Fibroblast of the aortic adventitia (primary cell): ENCODE measurements around the gene ADAMTS15. TPM values are rescaled to one million over a fixed set of nuclear protein-coding genes. Genes with fewer than 3 reads are reported as not detected.

Experiments used
- DNase-seq: peaks from one replicate; pipeline ENCODE4 v3.0.0-alpha.2; 2010; ENCODE audit warnings: low read depth
- H3K4me3 ChIP-seq: 2 replicates; pipeline ENCODE4 v1.5.1; 2011; ENCODE audit warnings: low read depth, mild to moderate bottlenecking, control low read depth, low read length, moderate library complexity
- total RNA-seq: library from RNA; depleted of rRNA; stranded (reverse); fragments of >200 nt; gene quantifications from 2 replicates; pipeline ENCODE4 v1.2.3, GENCODE V29; 2012; ENCODE audit warnings: low replicate concordance
- TF ChIP-seq, protein P1 (sequence below): IDR thresholded peaks from 2 replicates; pipeline ENCODE4 v1.5.1; 2011; ENCODE audit warnings: mild to moderate bottlenecking, low read length, control low read depth, inconsistent platforms; ENCODE audit not compliant: insufficient read depth

The ADAMTS15 gene, protein sequence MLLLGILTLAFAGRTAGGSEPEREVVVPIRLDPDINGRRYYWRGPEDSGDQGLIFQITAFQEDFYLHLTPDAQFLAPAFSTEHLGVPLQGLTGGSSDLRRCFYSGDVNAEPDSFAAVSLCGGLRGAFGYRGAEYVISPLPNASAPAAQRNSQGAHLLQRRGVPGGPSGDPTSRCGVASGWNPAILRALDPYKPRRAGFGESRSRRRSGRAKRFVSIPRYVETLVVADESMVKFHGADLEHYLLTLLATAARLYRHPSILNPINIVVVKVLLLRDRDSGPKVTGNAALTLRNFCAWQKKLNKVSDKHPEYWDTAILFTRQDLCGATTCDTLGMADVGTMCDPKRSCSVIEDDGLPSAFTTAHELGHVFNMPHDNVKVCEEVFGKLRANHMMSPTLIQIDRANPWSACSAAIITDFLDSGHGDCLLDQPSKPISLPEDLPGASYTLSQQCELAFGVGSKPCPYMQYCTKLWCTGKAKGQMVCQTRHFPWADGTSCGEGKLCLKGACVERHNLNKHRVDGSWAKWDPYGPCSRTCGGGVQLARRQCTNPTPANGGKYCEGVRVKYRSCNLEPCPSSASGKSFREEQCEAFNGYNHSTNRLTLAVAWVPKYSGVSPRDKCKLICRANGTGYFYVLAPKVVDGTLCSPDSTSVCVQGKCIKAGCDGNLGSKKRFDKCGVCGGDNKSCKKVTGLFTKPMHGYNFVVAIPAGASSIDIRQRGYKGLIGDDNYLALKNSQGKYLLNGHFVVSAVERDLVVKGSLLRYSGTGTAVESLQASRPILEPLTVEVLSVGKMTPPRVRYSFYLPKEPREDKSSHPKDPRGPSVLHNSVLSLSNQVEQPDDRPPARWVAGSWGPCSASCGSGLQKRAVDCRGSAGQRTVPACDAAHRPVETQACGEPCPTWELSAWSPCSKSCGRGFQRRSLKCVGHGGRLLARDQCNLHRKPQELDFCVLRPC
- total RNA-seq: 8.6 and 30.8 TPM in 2 replicates

DNA sequence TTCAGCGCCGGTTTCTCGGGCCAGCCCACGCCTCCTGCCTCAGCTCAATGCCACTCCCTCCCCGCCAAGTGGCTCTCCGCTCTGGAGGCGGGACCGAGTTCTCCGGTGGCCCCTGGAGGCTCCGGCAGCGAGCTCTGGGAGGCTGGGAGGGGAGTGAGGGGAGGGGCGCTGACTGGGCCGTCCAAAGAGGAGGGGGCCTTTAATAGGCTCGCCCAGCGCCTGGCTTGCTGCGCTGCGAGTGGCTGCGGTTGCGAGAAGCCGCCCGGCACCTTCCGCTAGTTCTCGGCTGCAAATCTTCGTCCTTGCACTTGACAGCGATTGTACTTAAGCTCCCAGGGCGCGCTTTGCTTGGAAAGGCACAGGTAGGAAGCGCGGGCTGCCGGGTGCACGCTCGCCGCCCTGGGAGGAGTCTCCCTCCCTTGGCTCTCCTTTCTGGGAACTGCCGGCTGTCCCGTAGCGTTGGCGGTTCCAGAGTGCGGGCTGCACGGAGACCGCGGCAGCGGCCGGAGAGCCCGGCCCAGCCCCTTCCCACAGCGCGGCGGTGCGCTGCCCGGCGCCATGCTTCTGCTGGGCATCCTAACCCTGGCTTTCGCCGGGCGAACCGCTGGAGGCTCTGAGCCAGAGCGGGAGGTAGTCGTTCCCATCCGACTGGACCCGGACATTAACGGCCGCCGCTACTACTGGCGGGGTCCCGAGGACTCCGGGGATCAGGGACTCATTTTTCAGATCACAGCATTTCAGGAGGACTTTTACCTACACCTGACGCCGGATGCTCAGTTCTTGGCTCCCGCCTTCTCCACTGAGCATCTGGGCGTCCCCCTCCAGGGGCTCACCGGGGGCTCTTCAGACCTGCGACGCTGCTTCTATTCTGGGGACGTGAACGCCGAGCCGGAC lies at the start of gene ADAMTS15:
ADAMTS15 (plus strand) TSS at position 230 of the 894 bp plus-strand sequence; CDS start at position 559, 329 bp downstream.
- peak; percentile 90 for DNase-seq
- peak within 1 kb of the TSS; percentile 93 for H3K4me3 ChIP-seq
- TF ChIP-seq, protein P1, sequence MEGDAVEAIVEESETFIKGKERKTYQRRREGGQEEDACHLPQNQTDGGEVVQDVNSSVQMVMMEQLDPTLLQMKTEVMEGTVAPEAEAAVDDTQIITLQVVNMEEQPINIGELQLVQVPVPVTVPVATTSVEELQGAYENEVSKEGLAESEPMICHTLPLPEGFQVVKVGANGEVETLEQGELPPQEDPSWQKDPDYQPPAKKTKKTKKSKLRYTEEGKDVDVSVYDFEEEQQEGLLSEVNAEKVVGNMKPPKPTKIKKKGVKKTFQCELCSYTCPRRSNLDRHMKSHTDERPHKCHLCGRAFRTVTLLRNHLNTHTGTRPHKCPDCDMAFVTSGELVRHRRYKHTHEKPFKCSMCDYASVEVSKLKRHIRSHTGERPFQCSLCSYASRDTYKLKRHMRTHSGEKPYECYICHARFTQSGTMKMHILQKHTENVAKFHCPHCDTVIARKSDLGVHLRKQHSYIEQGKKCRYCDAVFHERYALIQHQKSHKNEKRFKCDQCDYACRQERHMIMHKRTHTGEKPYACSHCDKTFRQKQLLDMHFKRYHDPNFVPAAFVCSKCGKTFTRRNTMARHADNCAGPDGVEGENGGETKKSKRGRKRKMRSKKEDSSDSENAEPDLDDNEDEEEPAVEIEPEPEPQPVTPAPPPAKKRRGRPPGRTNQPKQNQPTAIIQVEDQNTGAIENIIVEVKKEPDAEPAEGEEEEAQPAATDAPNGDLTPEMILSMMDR: no peak

- no peak for DNase-seq
- no peak overlapping the region for H3K4me3 ChIP-seq
- TF ChIP-seq, protein P1: no peak
These were observed 49.2 kb upstream of the ADAMTS15 start for GRCh38 chr11:130399196-130399595.

GRCh38 chr11:130400781-130401483 lies 47.5 kb upstream of the ADAMTS15 start:
- DNase-seq: peak; percentile 97
- TF ChIP-seq, protein P1: no peak
- H3K4me3 ChIP-seq: no peak overlapping the region

DNA sequence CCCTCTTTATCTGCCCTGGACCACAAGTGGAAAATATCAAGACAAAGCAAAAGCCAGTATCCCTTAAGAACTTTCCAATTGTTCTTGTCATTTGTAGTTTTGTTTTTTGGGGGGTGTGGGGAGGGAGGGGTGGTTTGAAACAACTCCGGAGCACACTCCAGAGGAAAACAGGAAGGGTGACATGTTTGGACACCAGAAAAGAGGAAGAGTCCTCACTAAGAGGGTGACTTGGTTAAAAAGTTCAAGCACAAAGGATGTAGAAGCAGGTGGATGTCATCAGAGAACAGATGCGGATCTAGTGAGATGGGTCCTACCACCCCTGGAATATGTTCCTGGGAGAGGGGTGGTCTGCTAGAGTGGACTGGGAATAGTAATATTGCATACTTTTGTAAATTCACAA lies 45.9 kb upstream of the ADAMTS15 start:
- TF ChIP-seq, protein P1: no peak
- no peak for DNase-seq
- H3K4me3 ChIP-seq: no peak overlapping the region

GRCh38 chr11:130403271-130403804 lies 45.1 kb upstream of the ADAMTS15 start:
- H3K4me3 ChIP-seq: peak overlapping the region; percentile 19
- DNase-seq: peak; percentile 87
- TF ChIP-seq, protein P1: no peak
